OCI-LY7 (cell line): ENCODE results near the gene ANO6.

Source experiments
- EZH2phosphoT487 ChIP-seq: fragments of 200-600 bp; sonication (generic); IDR thresholded peaks from 2 replicates; pipeline ENCODE4 v1.6.1; 2018; ENCODE audit warnings: low read depth, borderline replicate concordance, mild to moderate bottlenecking, mixed run types, antibody characterized with exemption, low read length, moderate library complexity, mixed read lengths
- TF ChIP-seq, protein P1 (sequence below): fragments of 200-600 bp; sonication (generic); conservative IDR thresholded peaks from 2 replicates; pipeline ENCODE4 v1.5.1; 2014; ENCODE audit warnings: mild to moderate bottlenecking, antibody characterized with exemption, low read length, moderate library complexity, mixed read lengths

DNA sequence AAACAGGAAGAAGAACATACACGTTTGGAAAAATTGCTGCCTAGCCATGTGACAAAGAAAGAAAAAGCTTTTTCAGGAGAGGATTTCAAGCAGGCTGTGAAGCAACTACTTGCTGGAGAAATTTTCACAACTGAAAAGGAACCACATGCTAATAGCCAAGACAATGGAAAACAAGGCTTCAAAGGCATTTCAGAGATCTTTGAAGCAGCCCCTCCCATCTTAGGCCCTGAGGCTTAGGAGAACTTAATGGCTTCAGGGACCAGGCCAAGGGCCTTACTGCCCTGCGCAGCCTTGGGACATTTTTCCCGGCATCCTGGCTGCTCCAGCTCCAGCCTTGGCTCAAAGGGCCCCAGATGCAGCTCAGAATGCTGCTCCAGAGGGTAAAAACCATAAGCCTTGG lies 257.7 kb downstream of the ANO6 start:
- TF ChIP-seq, protein P1, sequence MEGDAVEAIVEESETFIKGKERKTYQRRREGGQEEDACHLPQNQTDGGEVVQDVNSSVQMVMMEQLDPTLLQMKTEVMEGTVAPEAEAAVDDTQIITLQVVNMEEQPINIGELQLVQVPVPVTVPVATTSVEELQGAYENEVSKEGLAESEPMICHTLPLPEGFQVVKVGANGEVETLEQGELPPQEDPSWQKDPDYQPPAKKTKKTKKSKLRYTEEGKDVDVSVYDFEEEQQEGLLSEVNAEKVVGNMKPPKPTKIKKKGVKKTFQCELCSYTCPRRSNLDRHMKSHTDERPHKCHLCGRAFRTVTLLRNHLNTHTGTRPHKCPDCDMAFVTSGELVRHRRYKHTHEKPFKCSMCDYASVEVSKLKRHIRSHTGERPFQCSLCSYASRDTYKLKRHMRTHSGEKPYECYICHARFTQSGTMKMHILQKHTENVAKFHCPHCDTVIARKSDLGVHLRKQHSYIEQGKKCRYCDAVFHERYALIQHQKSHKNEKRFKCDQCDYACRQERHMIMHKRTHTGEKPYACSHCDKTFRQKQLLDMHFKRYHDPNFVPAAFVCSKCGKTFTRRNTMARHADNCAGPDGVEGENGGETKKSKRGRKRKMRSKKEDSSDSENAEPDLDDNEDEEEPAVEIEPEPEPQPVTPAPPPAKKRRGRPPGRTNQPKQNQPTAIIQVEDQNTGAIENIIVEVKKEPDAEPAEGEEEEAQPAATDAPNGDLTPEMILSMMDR: no peak
- no peak for TF ChIP-seq EZH2phosphoT487
